ENCODE data around the gene EMCN. TPM values are rescaled to one million over a fixed set of nuclear protein-coding genes. Genes with fewer than 3 reads are reported as not detected.

EMCN gene
- total and polyA plus RNA-seq, 7 donors = 1.2 to 14.7 (median 5.3) TPM

DNA sequence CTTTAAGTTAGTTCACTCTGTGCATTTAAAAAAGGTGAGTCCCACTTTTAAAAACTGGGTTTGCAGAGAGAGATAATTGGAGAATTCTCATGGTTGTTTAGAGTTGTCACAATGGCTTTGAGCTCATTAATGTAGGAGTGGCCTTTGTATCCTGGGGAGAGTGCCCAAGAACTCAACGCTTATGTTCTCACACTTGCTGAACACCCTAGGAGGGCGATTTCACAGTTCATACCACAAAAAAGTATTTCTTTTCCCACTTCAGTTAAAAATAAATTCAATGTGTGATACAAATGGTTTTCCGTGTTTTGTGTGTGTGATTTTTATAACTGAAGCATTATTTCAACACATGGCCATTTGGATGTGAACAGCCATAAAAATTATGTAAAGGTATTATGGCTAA, 8.4 kb downstream of the EMCN start:
- 73 to 76% methylated on average over 3 of the region's 3 CpGs for WGBS, 2 donors
- Histone ChIP-seq H3K27ac (no peak overlapping the region), H3K4me3 (no peak overlapping the region), H3K27me3 (no peaks in the 10 kb centered on the region), H3K9me3 (no peaks in the 10 kb centered on the region), H3K4me1 (no peaks in the 10 kb centered on the region), H3K36me3 (no peaks in the 10 kb centered on the region)
- TF ChIP-seq EP300 (IDR thresholded peaks at IDR 0.05) (no peak), POLR2AphosphoS5 (IDR thresholded peaks at IDR 0.05) (no peak)
- TF ChIP-seq, protein P1, sequence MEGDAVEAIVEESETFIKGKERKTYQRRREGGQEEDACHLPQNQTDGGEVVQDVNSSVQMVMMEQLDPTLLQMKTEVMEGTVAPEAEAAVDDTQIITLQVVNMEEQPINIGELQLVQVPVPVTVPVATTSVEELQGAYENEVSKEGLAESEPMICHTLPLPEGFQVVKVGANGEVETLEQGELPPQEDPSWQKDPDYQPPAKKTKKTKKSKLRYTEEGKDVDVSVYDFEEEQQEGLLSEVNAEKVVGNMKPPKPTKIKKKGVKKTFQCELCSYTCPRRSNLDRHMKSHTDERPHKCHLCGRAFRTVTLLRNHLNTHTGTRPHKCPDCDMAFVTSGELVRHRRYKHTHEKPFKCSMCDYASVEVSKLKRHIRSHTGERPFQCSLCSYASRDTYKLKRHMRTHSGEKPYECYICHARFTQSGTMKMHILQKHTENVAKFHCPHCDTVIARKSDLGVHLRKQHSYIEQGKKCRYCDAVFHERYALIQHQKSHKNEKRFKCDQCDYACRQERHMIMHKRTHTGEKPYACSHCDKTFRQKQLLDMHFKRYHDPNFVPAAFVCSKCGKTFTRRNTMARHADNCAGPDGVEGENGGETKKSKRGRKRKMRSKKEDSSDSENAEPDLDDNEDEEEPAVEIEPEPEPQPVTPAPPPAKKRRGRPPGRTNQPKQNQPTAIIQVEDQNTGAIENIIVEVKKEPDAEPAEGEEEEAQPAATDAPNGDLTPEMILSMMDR (IDR thresholded peaks at IDR 0.05) = no peak
- no peak for DNase-seq
- intact Hi-C loops (cut with DNase I) = no loop called here

DNA sequence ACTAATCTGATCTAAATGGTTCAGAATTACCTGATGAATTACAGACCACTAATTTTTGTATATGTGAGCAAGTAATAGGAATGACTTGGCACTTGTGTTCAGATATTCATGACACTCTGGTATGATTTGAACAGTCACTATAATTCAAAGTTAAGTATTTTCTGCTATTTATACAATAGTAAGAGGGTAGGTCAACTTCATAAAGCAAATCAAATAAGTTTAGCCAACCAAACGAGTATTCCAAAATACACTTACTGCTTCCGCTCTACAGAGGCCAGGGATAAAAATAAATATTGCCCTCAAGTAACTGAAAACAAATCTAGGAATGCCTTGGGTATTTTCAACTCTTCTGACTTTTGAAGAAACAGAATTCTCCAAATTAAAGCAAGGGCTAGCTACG, 9.1 kb downstream of the EMCN start:
- 35 to 45% methylated on average over 3 of the region's 3 CpGs for WGBS, 2 donors
- Histone ChIP-seq H3K36me3 (no peaks in the 10 kb centered on the region), H3K4me1 (no peaks in the 10 kb centered on the region), H3K9me3 (no peaks in the 10 kb centered on the region), H3K4me3 (no peak overlapping the region), H3K27me3 (no peaks in the 10 kb centered on the region), H3K27ac (no peak overlapping the region)
- TF ChIP-seq POLR2A (IDR thresholded peaks at IDR 0.05) (no peak), POLR2AphosphoS5 (IDR thresholded peaks at IDR 0.05) (no peak), EP300 (IDR thresholded peaks at IDR 0.05) (no peak)
- TF ChIP-seq, protein P1 (IDR thresholded peaks at IDR 0.05) = no peak
- intact Hi-C loops (cut with DNase I) = no loop called here
- DNase-seq = no peak

DNA sequence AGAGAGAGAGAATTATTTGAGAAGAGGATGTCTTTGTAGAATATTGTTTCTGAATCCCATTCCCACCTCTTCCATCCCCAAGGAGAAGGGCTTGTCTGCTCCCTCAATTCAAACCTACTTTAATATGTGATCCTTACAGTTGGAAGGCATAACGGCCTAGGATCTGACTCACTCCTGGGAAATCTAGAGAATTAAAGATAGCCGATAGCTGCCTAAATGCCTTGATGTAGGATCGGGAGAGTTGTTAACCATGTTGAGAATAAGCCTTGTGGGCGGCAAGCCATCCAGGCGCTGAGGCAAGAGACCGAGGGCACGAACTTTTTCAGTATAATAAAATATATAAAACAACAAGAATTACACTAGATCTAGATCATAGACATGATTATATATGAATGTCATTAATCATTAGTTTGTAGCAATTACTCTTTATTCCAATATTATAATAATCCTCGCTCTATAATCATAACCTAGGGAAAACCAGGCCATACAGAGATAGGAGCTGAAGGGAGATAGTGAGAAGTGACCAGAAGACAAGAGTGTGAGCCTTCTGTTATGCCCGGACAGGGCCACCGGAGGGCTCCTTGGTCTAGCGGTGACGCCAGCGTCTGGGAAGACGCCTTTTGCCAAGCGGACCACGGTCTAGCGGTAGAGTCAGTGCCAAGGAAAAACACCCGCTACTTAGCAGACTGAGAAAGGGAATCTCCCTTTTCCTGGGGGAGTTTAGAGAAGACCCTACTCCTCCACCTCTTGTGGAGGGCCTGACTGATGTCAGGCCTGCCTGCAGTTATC, 13.5 kb downstream of the EMCN start:
- 85 to 92% methylated on average over 18 of the region's 18 CpGs for WGBS, 2 donors
- Histone ChIP-seq H3K4me1 (no peaks in the 10 kb centered on the region), H3K9me3 (no peaks in the 10 kb centered on the region), H3K27me3 (no peaks in the 10 kb centered on the region), H3K27ac (no peak overlapping the region), H3K36me3 (no peaks in the 10 kb centered on the region), H3K4me3 (no peak overlapping the region)
- no peak for DNase-seq
- intact Hi-C loops (cut with DNase I) = no loop called here
- TF ChIP-seq, protein P1 (IDR thresholded peaks at IDR 0.05) = no peak
- TF ChIP-seq POLR2AphosphoS5 (IDR thresholded peaks at IDR 0.05) (no peak), POLR2A (IDR thresholded peaks at IDR 0.05) (no peak)

DNA sequence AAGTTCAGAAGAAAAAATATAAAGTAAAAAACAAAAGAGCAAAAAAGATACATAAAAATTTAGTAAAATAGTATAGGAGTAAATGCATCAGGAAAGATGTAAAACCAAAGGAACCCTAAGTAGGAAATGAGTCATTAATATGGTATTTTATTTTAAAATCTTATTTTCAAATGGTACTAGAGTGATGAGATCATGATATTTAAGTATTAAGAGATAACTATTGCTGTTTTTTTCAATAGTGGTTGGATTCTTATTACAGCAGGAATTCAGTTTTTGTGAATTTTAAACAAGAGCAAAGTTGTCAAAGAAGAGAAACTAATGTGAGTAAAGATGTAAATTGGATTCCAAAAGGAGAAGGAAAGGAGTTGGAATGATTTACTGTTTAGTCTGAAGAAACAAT, 20.0 kb downstream of the EMCN start:
- intact Hi-C loops (cut with DNase I) = no loop called here
- no peak overlapping the region for H3K4me3 ChIP-seq
- no peaks in the 10 kb centered on the region for H3K36me3 ChIP-seq
- DNase-seq = no peak
- H3K27ac ChIP-seq = no peak overlapping the region
- H3K9me3 ChIP-seq = no peaks in the 10 kb centered on the region
- no peaks in the 10 kb centered on the region for H3K4me1 ChIP-seq
- no peaks in the 10 kb centered on the region for H3K27me3 ChIP-seq
- TF ChIP-seq, protein P1 (IDR thresholded peaks at IDR 0.05) = no peak
- TF ChIP-seq EP300 (IDR thresholded peaks at IDR 0.05) (no peak), POLR2A (IDR thresholded peaks at IDR 0.05) (no peak), POLR2AphosphoS5 (IDR thresholded peaks at IDR 0.05) (no peak)

DNA sequence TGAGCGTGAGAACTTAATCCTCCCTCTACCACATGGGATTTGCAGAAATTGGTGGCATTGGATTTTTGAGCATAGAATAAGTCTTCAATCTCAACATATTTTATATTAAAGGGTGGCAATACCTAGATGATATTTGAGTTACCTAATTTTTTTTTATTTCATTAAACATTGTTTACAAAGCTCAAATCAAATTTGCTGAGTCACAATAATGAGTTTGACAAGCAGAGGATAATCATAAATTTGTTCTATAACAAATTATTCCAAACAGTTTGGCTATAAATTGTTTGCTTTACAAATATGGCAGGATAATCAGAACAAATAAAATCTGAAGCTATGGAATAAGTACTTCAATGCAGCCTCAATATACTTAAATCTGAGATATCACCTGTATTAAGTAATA, 22.7 kb downstream of the EMCN start:
- H3K27ac ChIP-seq = no peak overlapping the region
- H3K36me3 ChIP-seq = no peaks in the 10 kb centered on the region
- no peaks in the 10 kb centered on the region for H3K4me1 ChIP-seq
- intact Hi-C loops (cut with DNase I) = no loop called here
- TF ChIP-seq EP300 (IDR thresholded peaks at IDR 0.05) = no peak
- TF ChIP-seq, protein P1 (IDR thresholded peaks at IDR 0.05) = no peak
- TF ChIP-seq POLR2A (IDR thresholded peaks at IDR 0.05) = no peak
- TF ChIP-seq POLR2AphosphoS5 (IDR thresholded peaks at IDR 0.05) = no peak
- H3K4me3 ChIP-seq = no peak overlapping the region
- 93 to 99% methylated on average over 1 of the region's 1 CpG for WGBS, 2 donors
- H3K9me3 ChIP-seq = peaks cover 0 to 4% (median 1%) of the 10 kb centered on the region in 4 donors
- no peak for DNase-seq
- no peaks in the 10 kb centered on the region for H3K27me3 ChIP-seq

Data from sigmoid colon (tissue), 7 donors.